ENCODE results near the gene CLPTM1L.
A peak's percentile ranks its signal among the peaks of the same experiment; 100 is the strongest.

Gene CLPTM1L

DNA sequence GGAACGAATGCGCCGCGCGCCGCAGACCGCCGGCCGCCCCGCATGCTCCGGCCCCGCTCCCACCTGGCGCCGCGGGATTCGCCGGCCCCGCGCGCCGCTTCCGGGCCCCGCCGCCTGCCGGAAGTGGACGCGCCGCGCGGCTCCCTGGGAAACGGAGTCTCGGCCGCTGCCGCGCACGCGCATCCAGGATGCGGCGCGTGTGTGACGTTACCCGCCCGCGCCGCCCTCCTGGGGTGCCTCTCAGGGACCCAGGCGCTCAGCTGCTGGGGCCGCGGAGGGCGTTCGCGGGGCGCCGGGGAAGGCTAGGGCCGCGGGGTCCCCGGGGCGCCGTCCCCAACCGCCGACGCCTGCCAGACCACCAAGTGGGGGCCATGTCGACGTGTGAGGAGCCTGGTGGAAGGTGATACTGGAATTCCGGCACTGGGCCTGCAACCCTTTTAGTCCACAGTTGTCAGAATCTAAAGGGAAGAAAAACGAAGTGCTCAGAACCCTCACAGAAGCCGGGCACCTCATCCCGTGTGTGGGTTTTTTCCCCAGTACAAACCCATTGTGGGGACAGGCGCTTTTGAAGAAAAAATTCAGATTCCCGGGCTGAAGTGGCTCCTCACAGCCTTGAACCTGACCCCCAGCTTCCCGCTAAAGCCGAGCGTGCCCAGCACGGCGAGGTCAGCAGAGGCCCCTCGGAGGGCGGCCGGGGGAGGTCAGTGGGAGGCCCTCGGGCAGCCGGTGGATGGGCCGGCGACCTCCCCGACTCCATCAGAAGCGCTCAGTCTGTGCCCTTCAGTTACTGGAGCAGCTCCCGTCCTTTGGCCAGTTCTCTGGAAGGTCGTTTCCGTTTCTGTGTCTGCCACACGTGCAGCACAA is at the start of gene CLPTM1L:
Gene CLPTM1L (minus strand): TSS at position 125 of the 864 bp plus-strand sequence. CDS start 258 bp downstream, outside the sequence.
- peak; percentile 75 for DNase-seq (ENCODE audit: low read depth)

DNA sequence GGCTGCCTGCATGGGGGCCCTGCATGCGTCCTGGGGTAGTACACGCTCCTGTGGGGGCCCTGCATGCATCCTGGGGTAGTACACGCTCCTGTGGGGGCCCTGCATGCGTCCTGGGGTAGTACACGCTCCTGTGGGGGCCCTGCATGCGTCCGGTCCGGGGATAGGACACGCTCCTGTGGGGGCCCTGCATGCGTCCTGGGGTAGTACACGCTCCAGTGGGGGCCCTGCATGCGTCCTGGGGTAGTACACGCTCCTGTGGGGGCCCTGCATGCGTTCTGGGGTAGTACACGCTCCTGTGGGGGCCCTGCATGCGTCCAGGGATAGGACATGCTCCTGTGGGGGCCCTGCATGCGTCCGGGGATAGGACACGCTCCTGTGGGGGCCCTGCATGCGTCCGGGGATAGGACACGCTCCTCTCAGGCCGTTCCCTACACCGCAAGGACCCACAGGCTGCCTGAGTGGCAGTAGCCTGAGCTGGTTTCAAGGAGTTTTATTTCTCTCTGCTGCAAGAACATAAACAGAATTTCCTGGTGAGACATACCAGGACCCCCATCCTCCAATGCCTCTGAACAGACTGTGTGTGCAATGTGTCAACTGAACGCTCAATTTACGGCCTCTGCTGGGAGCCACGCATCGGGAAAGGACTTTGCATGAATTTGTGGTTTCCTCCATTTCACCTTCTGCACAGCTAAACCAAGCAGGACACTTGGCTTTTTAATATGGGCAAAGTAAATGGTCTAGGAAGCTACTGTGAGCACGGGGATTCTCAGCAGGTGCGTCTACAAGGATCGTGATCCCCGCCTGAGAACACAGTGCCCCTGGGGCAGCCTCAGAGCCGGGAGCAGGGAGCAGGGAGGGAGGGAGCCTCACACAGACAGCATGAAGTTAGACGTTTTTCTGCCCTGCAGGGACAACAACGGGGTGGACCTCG is 48.9 kb upstream of the CLPTM1L start:
- no peak for DNase-seq (ENCODE audit: low read depth)

GRCh38 chr5:1392801-1393565 is 48.1 kb upstream of the CLPTM1L start:
- DNase-seq (ENCODE audit: low read depth), result no peak

- DNase-seq (ENCODE audit: low read depth), result no peak
Measured at GRCh38 chr5:1392261-1392660, 47.4 kb upstream of the CLPTM1L start.

GRCh38 chr5:1391691-1392090 is 46.8 kb upstream of the CLPTM1L start:
- DNase-seq (ENCODE audit: low read depth), result no peak

GRCh38 chr5:1390861-1391600 is 46.1 kb upstream of the CLPTM1L start:
- DNase-seq (ENCODE audit: low read depth), result no peak

- no peak for DNase-seq (ENCODE audit: low read depth)
Measured at GRCh38 chr5:1390333-1390732, 45.4 kb upstream of the CLPTM1L start.

- DNase-seq (ENCODE audit: low read depth), result no peak
Measured at GRCh38 chr5:1388383-1388967, 43.6 kb upstream of the CLPTM1L start.

DNA sequence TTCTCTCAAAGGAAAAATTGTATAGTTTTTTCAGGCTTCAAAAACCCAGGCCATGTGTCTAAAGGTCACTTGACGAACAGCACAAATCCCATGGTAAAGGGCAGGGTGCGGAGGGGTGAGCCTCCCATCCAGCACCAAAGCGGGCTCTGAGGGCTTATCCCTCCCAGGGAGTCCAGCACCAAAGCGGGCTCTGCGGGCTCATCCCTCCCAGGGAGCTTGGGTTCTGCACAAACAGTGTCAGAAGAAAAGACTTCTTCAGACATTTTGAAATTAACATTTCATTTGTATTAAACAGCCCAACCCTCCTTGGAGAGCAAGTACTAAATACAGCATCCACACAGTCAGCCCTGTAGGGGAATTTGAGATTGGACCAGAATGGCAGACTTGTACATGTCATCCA is 43.0 kb upstream of the CLPTM1L start:
- DNase-seq (ENCODE audit: low read depth), result no peak

- DNase-seq (ENCODE audit: low read depth), result no peak
Measured at GRCh38 chr5:1387059-1387755, 42.3 kb upstream of the CLPTM1L start.

- DNase-seq (ENCODE audit: low read depth), result peak; percentile 51
Measured at GRCh38 chr5:1386274-1386717, 41.4 kb upstream of the CLPTM1L start.

DNA sequence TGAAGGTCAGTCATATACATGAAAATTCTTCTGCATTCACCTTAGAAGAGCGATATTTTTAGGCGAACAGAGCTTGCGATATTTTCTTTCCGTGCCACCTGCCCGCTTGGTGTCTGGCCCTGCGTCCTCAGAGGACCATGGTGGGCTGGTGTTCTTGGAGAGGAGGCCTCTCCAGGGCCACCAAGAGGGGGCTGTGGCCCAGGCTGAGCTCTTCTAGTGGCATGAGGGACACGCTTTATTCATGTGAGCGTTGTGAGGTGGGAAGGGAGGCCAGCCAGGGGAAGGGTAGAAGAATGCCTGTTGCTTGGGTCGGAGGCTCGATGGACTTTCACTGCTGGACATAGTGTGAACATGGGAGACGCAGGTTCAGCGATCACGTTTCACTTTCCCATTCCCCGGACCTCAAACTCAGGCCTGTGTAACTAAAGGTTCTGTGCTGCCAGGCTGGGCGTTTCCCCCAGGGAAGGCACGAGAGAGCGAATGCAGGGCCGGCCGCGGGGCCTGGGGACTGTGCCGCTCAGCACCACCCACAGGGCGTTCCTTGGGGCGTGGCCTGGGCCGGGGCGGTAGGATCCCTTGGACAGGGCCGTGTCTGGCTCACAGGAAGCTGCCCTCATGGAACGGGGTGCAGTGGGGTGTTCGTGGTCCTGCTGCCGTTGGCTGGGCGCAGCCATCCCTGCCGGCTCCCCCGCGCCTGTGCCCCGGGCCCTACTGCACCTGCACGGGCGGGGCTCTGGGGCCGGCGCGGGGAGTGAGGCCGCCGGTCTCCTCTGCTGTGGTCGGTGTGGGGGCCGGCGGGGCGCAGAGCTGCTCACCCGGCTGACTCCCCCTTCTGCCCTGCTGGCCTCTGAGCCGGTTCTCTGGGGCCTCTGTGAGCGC is 40.7 kb upstream of the CLPTM1L start:
- peak; percentile 73 for DNase-seq (ENCODE audit: low read depth)

DNA sequence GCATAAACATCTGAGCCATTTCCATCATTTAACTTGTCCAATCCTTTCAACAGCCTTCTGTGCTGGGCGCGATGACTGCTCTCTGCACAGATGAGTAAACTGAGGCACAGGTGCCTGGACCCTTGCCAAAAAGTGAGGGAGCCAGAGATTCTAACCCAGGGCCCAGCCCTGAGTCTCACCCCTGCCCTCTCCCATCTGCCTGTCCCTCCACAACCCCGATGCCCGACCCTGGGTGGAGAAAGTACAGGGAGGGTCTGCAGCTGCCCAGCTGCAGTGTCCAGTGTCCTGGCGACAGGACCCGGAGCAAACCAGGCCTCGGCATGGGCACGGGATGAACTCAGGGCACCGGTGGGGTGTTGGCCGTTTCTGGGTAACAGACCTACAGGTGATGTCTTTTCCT is 39.6 kb upstream of the CLPTM1L start:
- DNase-seq (ENCODE audit: low read depth), result no peak

DNA sequence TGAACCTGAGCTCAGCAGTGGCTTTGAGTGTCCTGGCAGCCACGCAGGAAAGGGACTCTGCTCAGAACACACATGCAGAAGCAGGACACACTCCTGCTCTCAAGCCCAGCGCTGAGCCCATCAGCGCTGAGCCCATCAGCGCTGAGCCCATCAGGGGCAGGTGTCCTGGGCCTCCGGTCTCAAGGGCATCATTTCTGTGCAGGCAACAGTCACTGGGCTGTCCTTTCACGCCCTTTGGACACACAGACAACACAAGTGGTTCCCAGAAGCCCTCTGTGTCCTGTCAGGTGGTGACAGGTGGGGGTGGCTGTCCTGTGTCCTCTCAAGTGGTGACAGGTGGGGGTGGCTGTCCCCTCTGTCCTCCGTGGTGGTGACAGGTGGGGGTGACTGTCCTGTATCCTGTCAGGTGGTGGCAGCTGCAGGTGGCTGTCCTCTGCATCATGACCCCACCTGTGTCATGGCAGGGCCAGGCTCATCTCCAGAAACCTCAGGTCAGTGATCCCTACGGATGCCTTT is 39.0 kb upstream of the CLPTM1L start:
- no peak for DNase-seq (ENCODE audit: low read depth)

GRCh38 chr5:1383344-1383743 is 38.4 kb upstream of the CLPTM1L start:
- no peak for DNase-seq (ENCODE audit: low read depth)

DNA sequence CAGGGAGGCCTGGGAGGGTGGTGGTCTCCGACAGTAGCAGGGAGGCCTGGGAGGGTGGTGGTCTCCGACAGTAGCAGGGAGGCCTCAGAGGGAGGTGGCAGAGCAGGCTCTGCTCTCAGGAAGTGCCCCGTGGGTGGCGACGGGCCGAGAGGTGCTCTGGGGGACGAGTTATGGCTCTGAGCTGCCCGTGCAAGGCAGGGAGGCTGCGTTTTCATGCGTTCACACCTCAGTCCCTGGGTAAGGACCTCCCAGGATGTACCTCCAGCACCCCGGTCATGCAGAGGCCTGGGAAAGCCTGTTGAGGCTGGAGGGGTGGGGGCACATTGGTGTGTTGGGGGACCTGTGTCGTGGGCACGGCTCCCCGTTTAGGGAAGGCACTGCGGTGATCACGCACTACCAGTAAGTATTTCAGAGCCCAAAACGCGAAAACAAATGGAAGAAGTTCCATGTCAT is 37.4 kb upstream of the CLPTM1L start:
- no peak for DNase-seq (ENCODE audit: low read depth)

DNA sequence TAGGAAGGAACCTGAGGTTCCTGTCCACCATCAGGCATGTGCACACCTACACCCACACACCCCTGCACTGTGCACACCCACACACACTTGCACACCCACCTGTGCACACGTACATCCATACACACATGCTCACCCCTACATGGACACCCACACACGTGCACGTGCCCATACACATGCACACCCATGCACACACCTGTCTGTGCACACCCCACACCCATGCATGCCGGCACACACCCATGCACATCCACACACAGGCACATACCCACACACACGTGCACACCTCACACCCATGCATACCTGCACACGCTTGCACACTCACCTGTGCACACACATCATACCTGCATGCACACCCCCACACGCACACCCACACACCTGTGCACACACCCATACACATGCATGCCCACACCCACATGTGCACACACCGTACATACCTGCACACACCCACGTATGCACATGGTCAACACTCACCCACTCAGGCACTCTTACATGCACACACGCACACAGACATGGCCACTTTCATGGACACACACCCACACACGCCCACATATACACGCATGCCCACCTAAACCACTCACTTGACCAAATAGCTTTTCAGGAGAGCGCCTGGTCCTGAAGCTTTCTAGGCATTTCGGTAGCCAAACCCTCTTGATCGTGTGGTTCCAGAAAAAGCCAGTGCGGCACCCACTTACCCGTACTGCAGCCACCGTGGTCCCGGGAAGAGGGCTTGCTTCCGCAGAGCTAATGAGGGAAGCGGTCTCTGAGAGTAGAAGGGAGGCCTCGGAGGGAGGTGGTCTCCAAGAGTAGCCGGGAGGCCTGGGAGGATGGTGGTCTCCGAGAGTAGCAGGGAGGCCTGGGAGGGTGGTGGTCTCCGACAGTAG is 36.7 kb upstream of the CLPTM1L start:
- no peak for DNase-seq (ENCODE audit: low read depth)

GRCh38 chr5:1380910-1381309 is 36.0 kb upstream of the CLPTM1L start:
- no peak for DNase-seq (ENCODE audit: low read depth)
